Neural cell (in vitro differentiated cells): Measurements from ENCODE around the gene GPR21. TPM values are rescaled to one million over a fixed set of nuclear protein-coding genes. Genes with fewer than 3 reads are reported as not detected.

Experiments
- H2AFZ ChIP-seq: fragments of 200-600, 300-800 bp; sonication (generic), shearing (Covaris generic); 2 replicates; pipeline ENCODE4 v1.6.0; 2014; ENCODE audit warnings: low read depth, mild to moderate bottlenecking, antibody characterized with exemption, low read length, moderate library complexity
- H3F3A ChIP-seq: fragments of 200-600 bp; shearing (Covaris generic); 2 replicates; pipeline ENCODE4 v1.6.1; 2016; ENCODE audit warnings: mild to moderate bottlenecking, moderate library complexity, mixed read lengths, antibody characterized with exemption, low read length; ENCODE audit not compliant: insufficient read depth, poor library complexity, severe bottlenecking
- H3K27ac ChIP-seq: fragments of 200-600, 300-800 bp; sonication (generic), shearing (Covaris generic); 2 replicates; pipeline ENCODE4 v1.5.1; 2014; ENCODE audit warnings: mild to moderate bottlenecking, low read length, moderate library complexity
- H3K27me3 ChIP-seq: fragments of 300-800, 200-600 bp; sonication (generic), shearing (Covaris generic); 2 replicates; pipeline ENCODE4 v1.6.0; 2014; ENCODE audit warnings: mild to moderate bottlenecking, low read depth, low read length, moderate library complexity; ENCODE audit not compliant: insufficient read depth
- H3K36me3 ChIP-seq: fragments of 300-800, 200-600 bp; sonication (generic), shearing (Covaris generic); 2 replicates; pipeline ENCODE4 v1.5.1; 2014; ENCODE audit warnings: mild to moderate bottlenecking, antibody characterized with exemption, low read length, moderate library complexity; ENCODE audit not compliant: insufficient read depth
- H3K4me2 ChIP-seq: fragments of 300-800, 200-600 bp; sonication (generic), shearing (Covaris generic); 2 replicates; pipeline ENCODE4 v1.6.0; 2014; ENCODE audit warnings: mild to moderate bottlenecking, low read length
- H3K4me3 ChIP-seq: fragments of 300-800, 200-600 bp; sonication (generic), shearing (Covaris generic); 2 replicates; pipeline ENCODE4 v1.5.1; 2014; ENCODE audit warnings: mild to moderate bottlenecking, low read length, moderate library complexity
- H3K79me2 ChIP-seq: fragments of 200-600 bp; shearing (Covaris generic); replicated peaks from 2 replicates; pipeline ENCODE4 v1.6.0; 2014; ENCODE audit warnings: mild to moderate bottlenecking, low read length, moderate library complexity; ENCODE audit not compliant: insufficient read depth
- H3K9ac ChIP-seq: fragments of 300-800, 200-600 bp; sonication (generic), shearing (Covaris generic); 2 replicates; pipeline ENCODE4 v1.6.1; 2016; ENCODE audit warnings: mild to moderate bottlenecking, low read length, mixed read lengths
- H3K9me2 ChIP-seq: fragments of 200-600 bp; shearing (Covaris generic); 2 replicates; pipeline ENCODE4 v1.6.1; 2016; ENCODE audit warnings: mild to moderate bottlenecking, low read length, mixed read lengths; ENCODE audit not compliant: insufficient read depth
- H3K9me3 ChIP-seq: fragments of 200-600, 300-800 bp; sonication (generic), shearing (Covaris generic); 2 replicates; pipeline ENCODE4 v1.6.1; 2016; ENCODE audit warnings: mild to moderate bottlenecking, mixed run types, low read length, moderate library complexity, mixed read lengths
- H4K20me1 ChIP-seq: fragments of 200-600 bp; shearing (Covaris generic); 2 replicates; pipeline ENCODE4 v1.6.1; 2016; ENCODE audit warnings: mild to moderate bottlenecking, mixed run types; ENCODE audit not compliant: insufficient read depth
- CTCF ChIP-seq: fragments of 450-650 bp; IDR thresholded peaks from 2 replicates; pipeline ENCODE4 v1.5.1; 2014; ENCODE audit warnings: antibody characterized with exemption, mild to moderate bottlenecking, moderate library complexity; ENCODE audit not compliant: poor library complexity, severe bottlenecking
- EP300 ChIP-seq: fragments of 450-650 bp; conservative IDR thresholded peaks from 2 replicates; pipeline ENCODE4 v1.6.1; 2014; ENCODE audit warnings: antibody characterized with exemption, mild to moderate bottlenecking, moderate library complexity; ENCODE audit not compliant: poor library complexity, severe bottlenecking
- EZH2 ChIP-seq: fragments of 200-600, 300-800 bp; shearing (Covaris generic), sonication (generic); IDR thresholded peaks from 2 replicates; pipeline ENCODE4 v1.6.1; 2014; ENCODE audit warnings: antibody characterized with exemption, low read length, borderline replicate concordance, mild to moderate bottlenecking; ENCODE audit not compliant: insufficient read depth, poor library complexity, severe bottlenecking
- MXI1 ChIP-seq: fragments of 450-650 bp; conservative IDR thresholded peaks from 2 replicates; pipeline ENCODE4 v1.6.1; 2014; ENCODE audit warnings: antibody characterized with exemption, mild to moderate bottlenecking; ENCODE audit not compliant: poor library complexity, severe bottlenecking
- POLR2AphosphoS5 ChIP-seq: IDR thresholded peaks from 2 replicates; pipeline ENCODE4 v1.6.1; 2012
- RAD21 ChIP-seq: fragments of 450-650 bp; conservative IDR thresholded peaks from 2 replicates; pipeline ENCODE4 v1.6.1; 2014; ENCODE audit warnings: antibody characterized with exemption, mild to moderate bottlenecking, moderate library complexity
- REST ChIP-seq: IDR thresholded peaks from 2 replicates; pipeline ENCODE4 v1.6.1; 2012; ENCODE audit warnings: borderline replicate concordance
- SMC3 ChIP-seq: fragments of 450-650 bp; conservative IDR thresholded peaks from 2 replicates; pipeline ENCODE4 v1.6.1; 2014; ENCODE audit warnings: antibody characterized with exemption, mild to moderate bottlenecking, moderate library complexity; ENCODE audit not compliant: poor library complexity
- TAF1 ChIP-seq: IDR thresholded peaks from 2 replicates; pipeline ENCODE4 v1.6.1; 2012; ENCODE audit warnings: low read depth
- polyA plus RNA-seq: library from polyadenylated mRNA; depleted of rRNA; stranded (reverse); fragments of >200 nt; gene quantifications from 2 replicates; pipeline ENCODE4 v1.2.3, GENCODE V29; 2014

Gene GPR21
- polyA plus RNA-seq, 1 donor from 2014 or later = 2.2 TPM

- H3K27me3 ChIP-seq = no peaks in the 10 kb centered on the region
- no peaks in the 10 kb centered on the region for H4K20me1 ChIP-seq
- no peaks in the 10 kb centered on the region for H3K9me3 ChIP-seq
- H3K27ac ChIP-seq = no peak overlapping the region
- no peak overlapping the region for H2AFZ ChIP-seq
- peaks cover 3% of the 10 kb centered on the region for H3K36me3 ChIP-seq
- no peak overlapping the region for H3K9ac ChIP-seq
- H3K4me3 ChIP-seq = no peak overlapping the region
- no peaks in the 10 kb centered on the region for H3F3A ChIP-seq
- H3K9me2 ChIP-seq = no peaks in the 10 kb centered on the region
- H3K4me2 ChIP-seq = no peak overlapping the region
- no peaks in the 10 kb centered on the region for H3K79me2 ChIP-seq
- no peak for TF ChIP-seq MXI1
- no peak for TF ChIP-seq EP300
- TF ChIP-seq SMC3 = no peak
- no peak for TF ChIP-seq EZH2
- no peak for TF ChIP-seq POLR2AphosphoS5
- no peak for TF ChIP-seq TAF1
- no peak for TF ChIP-seq RAD21
- no peak for TF ChIP-seq REST
- TF ChIP-seq CTCF = no peak
Measured at GRCh38 chr9:123062351-123063176, 29.1 kb downstream of the GPR21 start.

- TF ChIP-seq RAD21 (no peak), POLR2AphosphoS5 (no peak), CTCF (no peak), TAF1 (no peak), SMC3 (no peak), REST (no peak), EP300 (no peak), EZH2 (no peak), MXI1 (no peak)
- Histone ChIP-seq H3K4me2 (no peak overlapping the region), H4K20me1 (no peaks in the 10 kb centered on the region), H3K27me3 (no peaks in the 10 kb centered on the region), H3K4me3 (no peak overlapping the region), H3F3A (no peaks in the 10 kb centered on the region), H2AFZ (no peak overlapping the region), H3K79me2 (no peaks in the 10 kb centered on the region), H3K9me2 (no peaks in the 10 kb centered on the region), H3K9me3 (no peaks in the 10 kb centered on the region), H3K9ac (no peak overlapping the region), H3K27ac (no peak overlapping the region), H3K36me3 (peaks cover 3% of the 10 kb centered on the region)
Measured at GRCh38 chr9:123063177-123063598, 29.7 kb downstream of the GPR21 start.
